ENCODE results near the gene CAPN8.

The CAPN8 gene

GRCh38 chr1:223504741-223505140 is 160.8 kb downstream of the CAPN8 start:
- H3K9ac ChIP-seq (ENCODE audit: low read length in 2 of 2): no peak overlapping the region
- H3K27me3 ChIP-seq (ENCODE audit: control insufficient read depth in 1 of 2, insufficient read depth in 2 of 2, low read length in 2 of 2): no peaks in the 10 kb centered on the region
- H3K4me3 ChIP-seq (ENCODE audit: low read length in 2 of 2): no peak overlapping the region
- peaks cover 0 to 4% of the 10 kb centered on the region in 2 donors for H3K9me3 ChIP-seq (ENCODE audit: control insufficient read depth in 2 of 2, low read length in 2 of 2)
- H3K4me1 ChIP-seq (ENCODE audit: control insufficient read depth, insufficient read depth, low read length): no peaks in the 10 kb centered on the region
- H3K27ac ChIP-seq (ENCODE audit: low read length): no peak overlapping the region
- H3K36me3 ChIP-seq (ENCODE audit: control insufficient read depth in 2 of 2, insufficient read depth in 2 of 2, low read length in 2 of 2): no peaks in the 10 kb centered on the region

- Histone ChIP-seq H3K4me3 (ENCODE audit: low read length in 2 of 2) (no peak overlapping the region), H3K9me3 (ENCODE audit: control insufficient read depth in 2 of 2, low read length in 2 of 2) (no peaks in the 10 kb centered on the region), H3K36me3 (ENCODE audit: control insufficient read depth in 2 of 2, insufficient read depth in 2 of 2, low read length in 2 of 2) (no peaks in the 10 kb centered on the region), H3K4me1 (ENCODE audit: control insufficient read depth, insufficient read depth, low read length) (no peaks in the 10 kb centered on the region), H3K27me3 (ENCODE audit: control insufficient read depth in 1 of 2, insufficient read depth in 2 of 2, low read length in 2 of 2) (no peaks in the 10 kb centered on the region), H3K27ac (ENCODE audit: low read length) (no peak overlapping the region), H3K9ac (ENCODE audit: low read length in 2 of 2) (no peak overlapping the region)
These were observed 162.2 kb downstream of the CAPN8 start for GRCh38 chr1:223503348-223503747.

- Histone ChIP-seq H3K27ac (ENCODE audit: low read length) (no peak overlapping the region), H3K4me1 (ENCODE audit: control insufficient read depth, insufficient read depth, low read length) (no peaks in the 10 kb centered on the region), H3K9ac (ENCODE audit: low read length in 2 of 2) (no peak overlapping the region), H3K9me3 (ENCODE audit: control insufficient read depth in 2 of 2, low read length in 2 of 2) (no peaks in the 10 kb centered on the region), H3K4me3 (ENCODE audit: low read length in 2 of 2) (no peak overlapping the region), H3K36me3 (ENCODE audit: control insufficient read depth in 2 of 2, insufficient read depth in 2 of 2, low read length in 2 of 2) (no peaks in the 10 kb centered on the region), H3K27me3 (ENCODE audit: control insufficient read depth in 1 of 2, insufficient read depth in 2 of 2, low read length in 2 of 2) (no peaks in the 10 kb centered on the region)
These were observed 164.7 kb downstream of the CAPN8 start for GRCh38 chr1:223500560-223501425.

- Histone ChIP-seq H3K27ac (ENCODE audit: low read length) (no peak overlapping the region), H3K4me1 (ENCODE audit: control insufficient read depth, insufficient read depth, low read length) (no peaks in the 10 kb centered on the region), H3K4me3 (ENCODE audit: low read length in 2 of 2) (no peak overlapping the region), H3K9me3 (ENCODE audit: control insufficient read depth in 2 of 2, low read length in 2 of 2) (no peaks in the 10 kb centered on the region), H3K27me3 (ENCODE audit: control insufficient read depth in 1 of 2, insufficient read depth in 2 of 2, low read length in 2 of 2) (no peaks in the 10 kb centered on the region), H3K36me3 (ENCODE audit: control insufficient read depth in 2 of 2, insufficient read depth in 2 of 2, low read length in 2 of 2) (no peaks in the 10 kb centered on the region), H3K9ac (ENCODE audit: low read length in 2 of 2) (no peak overlapping the region)
These were observed 168.6 kb downstream of the CAPN8 start for GRCh38 chr1:223496883-223497282.

GRCh38 chr1:223494926-223495645 is 170.4 kb downstream of the CAPN8 start:
- Histone ChIP-seq H3K4me3 (ENCODE audit: low read length in 2 of 2) (no peak overlapping the region), H3K36me3 (ENCODE audit: control insufficient read depth in 2 of 2, insufficient read depth in 2 of 2, low read length in 2 of 2) (no peaks in the 10 kb centered on the region), H3K27ac (ENCODE audit: low read length) (no peak overlapping the region), H3K27me3 (ENCODE audit: control insufficient read depth in 1 of 2, insufficient read depth in 2 of 2, low read length in 2 of 2) (no peaks in the 10 kb centered on the region), H3K4me1 (ENCODE audit: control insufficient read depth, insufficient read depth, low read length) (no peaks in the 10 kb centered on the region), H3K9ac (ENCODE audit: low read length in 2 of 2) (no peak overlapping the region), H3K9me3 (ENCODE audit: control insufficient read depth in 2 of 2, low read length in 2 of 2) (no peaks in the 10 kb centered on the region)

- H3K9ac ChIP-seq (ENCODE audit: low read length in 2 of 2): no peak overlapping the region
- H3K4me1 ChIP-seq (ENCODE audit: control insufficient read depth, insufficient read depth, low read length): no peaks in the 10 kb centered on the region
- no peaks in the 10 kb centered on the region for H3K9me3 ChIP-seq (ENCODE audit: control insufficient read depth in 2 of 2, low read length in 2 of 2)
- no peaks in the 10 kb centered on the region for H3K36me3 ChIP-seq (ENCODE audit: control insufficient read depth in 2 of 2, insufficient read depth in 2 of 2, low read length in 2 of 2)
- peaks cover 0 to 2% of the 10 kb centered on the region in 2 donors for H3K27me3 ChIP-seq (ENCODE audit: control insufficient read depth in 1 of 2, insufficient read depth in 2 of 2, low read length in 2 of 2)
- H3K27ac ChIP-seq (ENCODE audit: low read length): no peak overlapping the region
- H3K4me3 ChIP-seq (ENCODE audit: low read length in 2 of 2): no peak overlapping the region
These were observed 173.5 kb downstream of the CAPN8 start for GRCh38 chr1:223492044-223492443.

Measured in stomach smooth muscle (tissue), 2 donors.